ENCODE data around the gene BCKDK. TPM values are rescaled to one million over a fixed set of nuclear protein-coding genes. Genes with fewer than 3 reads are reported as not detected.

BCKDK gene
- total and polyA plus RNA-seq, 2 of the 8 experiments (the other 6 are each of a cell fraction or from before 2014, with no cell fraction given) = 49.6 to 77.1 TPM

GRCh38 chr16:31136287-31136662 is 28.1 kb downstream of the BCKDK start:
- no peak overlapping the region for H3K4me3 ChIP-seq (ENCODE audit: extremely low read depth in 1 of 4, insufficient read depth in 2 of 4, low read depth in 3 of 4, low read length in 4 of 4)
- peaks cover 11 to 23% (median 13%) of the 10 kb centered on the region in 4 experiments for H3K36me3 ChIP-seq (ENCODE audit: control insufficient read depth in 2 of 4, insufficient read depth in 4 of 4, low read length in 3 of 4)
- DNase-seq (ENCODE audit: low read depth in 1 of 2, low spot score in 2 of 2) = no peak
- no peak overlapping the region for H3K23ac ChIP-seq (ENCODE audit: insufficient read length)
- H3K4me2 ChIP-seq (ENCODE audit: insufficient read depth in 1 of 2, low read depth in 2 of 2, low read length in 2 of 2) = peak overlapping the region in 1 of 2 experiments; percentile 98; a peak in 1 of 4 replicates
- H3K56ac ChIP-seq (replicated peaks; ENCODE audit: insufficient read length, low read depth, low read length) = no peak overlapping the region
- H4K91ac ChIP-seq (replicated peaks; ENCODE audit: insufficient read length, low read length) = peak overlapping the region; percentile 25
- peaks cover 0 to 19% of the 10 kb centered on the region in 2 experiments; a peak in 2 of 4 replicates for H3K79me2 ChIP-seq (ENCODE audit: control insufficient read depth in 1 of 2, insufficient read depth in 2 of 2, low read length in 2 of 2)
- peak overlapping the region; percentile 100 for H2BK12ac ChIP-seq (ENCODE audit: low read depth, low read length)
- FAIRE-seq = no peak
- H3K18ac ChIP-seq (ENCODE audit: extremely low read depth, low read length) = no peak overlapping the region
- peak overlapping the region; percentile 97 for H2BK5ac ChIP-seq (ENCODE audit: low read depth, low read length)
- peaks cover 16% of the 10 kb centered on the region for H3K23me2 ChIP-seq (ENCODE audit: low read depth, low read length)
- peak overlapping the region; percentile 100; the same call in 1 of the 2 replicates for H2BK15ac ChIP-seq (ENCODE audit: low read length)
- H3K4me1 ChIP-seq (replicated peaks in 1 of 4; ENCODE audit: control insufficient read depth in 3 of 4, insufficient read depth in 4 of 4, low read length in 3 of 4) = peaks cover 5 to 45% (median 35%) of the 10 kb centered on the region in 4 experiments
- no peak overlapping the region for H4K5ac ChIP-seq (ENCODE audit: insufficient read length, low read depth, low read length)
- H3K9me3 ChIP-seq (ENCODE audit: insufficient read depth in 2 of 2, low read depth in 1 of 2, low read length in 1 of 2) = no peaks in the 10 kb centered on the region
- H3K14ac ChIP-seq (ENCODE audit: insufficient read length) = no peak overlapping the region
- H4K20me1 ChIP-seq (replicated peaks in 1 of 2; ENCODE audit: control insufficient read depth in 1 of 2, insufficient read depth in 2 of 2, low read length in 2 of 2) = peaks cover 6 to 7% of the 10 kb centered on the region in 2 experiments
- H3K79me1 ChIP-seq (ENCODE audit: low read depth, low read length) = peaks cover 9% of the 10 kb centered on the region
- no peak overlapping the region for H3K27ac ChIP-seq (ENCODE audit: low read depth, low read length)
- POLR2A ChIA-PET (ENCODE audit: partially characterized antibody) = interaction anchor here (0.8 to 34.9 kb wide), 12 partner anchors 0 to 183 kb away, joined by 3 to 713 read pairs (median 6); partner anchors contain the start of genes BCKDK, FUS, HSD3B7 and KAT8
- no peaks in the 10 kb centered on the region for H3K27me3 ChIP-seq (replicated peaks in 1 of 4; ENCODE audit: control insufficient read depth in 3 of 4, extremely low read depth in 1 of 4, insufficient read depth in 3 of 4, low read length in 3 of 4)
- CTCF ChIA-PET (ENCODE audit: partially characterized antibody) = interaction anchor here (0.6 to 2.6 kb wide), 6 partner anchors 8 to 201 kb away, joined by 3 to 10 read pairs (median 3); partner anchors contain the start of gene KAT8
- H2AK5ac ChIP-seq (ENCODE audit: low read depth, low read length) = peak overlapping the region; percentile 100; the same call in 1 of the 2 replicates
- no peak overlapping the region for H2AFZ ChIP-seq (ENCODE audit: low read length)
- 96% methylated on average over 6 of the region's 6 CpGs; no CpG with 5 or more reads in 1 of the 2 experiments for WGBS, 2 experiments (ENCODE audit: extremely low coverage in 1 of 2, insufficient coverage in 1 of 2, insufficient read length in 1 of 2, insufficient replicate concordance in 2 of 2, low coverage in 1 of 2, low lambda C conversion rate in 2 of 2, missing lambda C conversion rate in 1 of 2)
- H2BK20ac ChIP-seq (ENCODE audit: low read length) = peak overlapping the region; percentile 98; the same call in 1 of the 2 replicates
- H4K8ac ChIP-seq (ENCODE audit: extremely low read depth, insufficient read depth, low read length) = no peak overlapping the region
- peak overlapping the region; percentile 33 for H3K4ac ChIP-seq (replicated peaks; ENCODE audit: insufficient read length, low read depth, low read length)
- no peak overlapping the region for H3K9ac ChIP-seq (replicated peaks in 1 of 4; ENCODE audit: extremely low read depth in 1 of 4, low read depth in 3 of 4, low read length in 3 of 4)
- peak overlapping the region; percentile 52 for H2BK120ac ChIP-seq (replicated peaks; ENCODE audit: low read depth, low read length)
- TF ChIP-seq POLR2AphosphoS5 (IDR thresholded peaks at IDR 0.05; ENCODE audit: low read depth, low read length) (no peak), SIX5 (IDR thresholded peaks at IDR 0.05; ENCODE audit: low read depth, low read length) (no peak), NANOG (IDR thresholded peaks at IDR 0.05; ENCODE audit: insufficient read depth, low read depth, low read length, poor library complexity, severe bottlenecking) (no peak), SP4 (IDR thresholded peaks at IDR 0.05; ENCODE audit: low read length) (no peak), FOSL1 (IDR thresholded peaks at IDR 0.05; ENCODE audit: insufficient read depth, low read depth, low read length) (no peak), E2F6 (IDR thresholded peaks at IDR 0.05) (no peak), CHD2 (IDR thresholded peaks at IDR 0.05; ENCODE audit: low read length) (no peak), CTCF (IDR thresholded peaks at IDR 0.05; ENCODE audit: control extremely low read depth in 1 of 3, insufficient read depth in 1 of 3, low read depth in 1 of 3, low read length in 3 of 3) (no peak), POLR2A (IDR thresholded peaks at IDR 0.05; ENCODE audit: control extremely low read depth in 1 of 2, low read depth in 2 of 2, low read length in 2 of 2) (no peak), SP1 (IDR thresholded peaks at IDR 0.05; ENCODE audit: low read depth, low read length) (no peak), SRF (IDR thresholded peaks at IDR 0.05; ENCODE audit: low read depth, low read length) (no peak)
